ENCODE results near the gene COLGALT1.

DNA sequence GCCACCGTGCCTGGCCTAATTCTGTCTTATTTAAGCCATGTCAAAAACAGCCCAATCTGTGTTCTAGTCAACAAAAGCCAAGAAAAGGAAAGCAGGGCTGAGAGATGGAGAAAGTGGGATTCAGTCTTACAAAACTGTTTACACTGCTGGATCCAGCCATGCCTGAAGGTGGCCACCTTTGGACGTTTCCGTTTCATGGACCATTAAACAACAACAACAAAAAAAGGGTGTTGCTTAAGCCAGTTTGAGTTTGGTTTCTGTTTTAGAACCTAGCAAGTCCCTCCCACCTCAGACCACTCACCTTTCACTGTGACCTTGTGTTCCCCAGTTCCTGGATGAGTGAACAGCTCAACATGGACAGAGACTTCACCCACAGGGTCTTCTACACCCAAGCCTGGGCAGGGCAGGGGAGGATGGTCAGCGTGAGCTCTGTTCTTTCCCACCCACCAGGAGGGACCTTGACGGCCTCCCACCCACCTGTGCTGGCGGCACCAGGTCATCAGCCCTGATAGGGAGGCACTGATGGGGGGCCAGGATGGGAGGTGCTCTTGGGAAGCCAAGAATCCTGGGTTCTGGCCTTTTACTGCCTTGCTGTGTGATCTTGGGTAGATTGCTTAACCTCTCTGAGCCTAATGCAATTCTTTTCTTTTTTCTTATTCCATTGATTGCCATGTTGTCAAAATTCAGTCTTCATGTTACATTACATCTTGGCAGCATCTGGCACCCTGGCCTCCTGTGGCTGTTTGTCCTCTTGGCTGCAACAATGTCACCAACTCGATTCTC is 56.2 kb downstream of the COLGALT1 start:
- TF ChIP-seq, protein P1, sequence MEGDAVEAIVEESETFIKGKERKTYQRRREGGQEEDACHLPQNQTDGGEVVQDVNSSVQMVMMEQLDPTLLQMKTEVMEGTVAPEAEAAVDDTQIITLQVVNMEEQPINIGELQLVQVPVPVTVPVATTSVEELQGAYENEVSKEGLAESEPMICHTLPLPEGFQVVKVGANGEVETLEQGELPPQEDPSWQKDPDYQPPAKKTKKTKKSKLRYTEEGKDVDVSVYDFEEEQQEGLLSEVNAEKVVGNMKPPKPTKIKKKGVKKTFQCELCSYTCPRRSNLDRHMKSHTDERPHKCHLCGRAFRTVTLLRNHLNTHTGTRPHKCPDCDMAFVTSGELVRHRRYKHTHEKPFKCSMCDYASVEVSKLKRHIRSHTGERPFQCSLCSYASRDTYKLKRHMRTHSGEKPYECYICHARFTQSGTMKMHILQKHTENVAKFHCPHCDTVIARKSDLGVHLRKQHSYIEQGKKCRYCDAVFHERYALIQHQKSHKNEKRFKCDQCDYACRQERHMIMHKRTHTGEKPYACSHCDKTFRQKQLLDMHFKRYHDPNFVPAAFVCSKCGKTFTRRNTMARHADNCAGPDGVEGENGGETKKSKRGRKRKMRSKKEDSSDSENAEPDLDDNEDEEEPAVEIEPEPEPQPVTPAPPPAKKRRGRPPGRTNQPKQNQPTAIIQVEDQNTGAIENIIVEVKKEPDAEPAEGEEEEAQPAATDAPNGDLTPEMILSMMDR (IDR thresholded peaks at IDR 0.05; ENCODE audit: low read depth, low read length) = no peak
- TF ChIP-seq POLR2A (IDR thresholded peaks at IDR 0.05; ENCODE audit: extremely low read depth, insufficient read length) = no peak
- no peak for TF ChIP-seq MAX (IDR thresholded peaks at IDR 0.05; ENCODE audit: low read depth, low read length)
- TF ChIP-seq MYC (IDR thresholded peaks at IDR 0.05; ENCODE audit: low read depth, low read length) = no peak

Measured in NB4 (cell line).